ENCODE results near the gene KRTAP13-1.

DNA sequence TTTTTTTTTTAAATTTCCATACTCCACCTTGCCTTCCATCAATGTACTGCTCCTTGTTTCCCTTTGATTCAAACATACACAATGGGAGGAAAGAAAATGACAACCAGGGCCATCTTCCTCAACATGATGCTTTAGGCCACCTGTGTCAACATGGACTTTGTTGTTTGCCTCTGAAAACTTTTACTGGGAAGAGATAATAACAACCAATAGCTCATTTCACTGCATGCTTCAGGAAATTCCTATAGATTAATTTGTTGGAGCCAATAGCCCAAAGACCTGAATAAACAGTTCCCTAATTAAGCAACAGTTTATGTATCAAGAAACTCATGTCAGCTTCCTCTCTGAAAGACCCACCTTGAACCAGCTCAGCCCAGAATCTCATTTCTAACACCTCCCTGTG is 47.4 kb downstream of the KRTAP13-1 start:
- no peak for TF ChIP-seq CTCF (conservative IDR thresholded peaks at IDR 0.05)
- no peak for TF ChIP-seq EZH2 (IDR thresholded peaks at IDR 0.05; ENCODE audit: low read depth)
